HG02759 (cell line): ENCODE measurements around the gene L2HGDH.
A peak's percentile ranks its signal among the peaks of the same experiment; 100 is the strongest.
"Not testable (repeated sequence)": the region's sequence is repeated elsewhere in the genome, so short reads cannot be mapped to it uniquely, and the experiment has no call there.

Experiments
- ATAC-seq: cut with Tn5 transposase; IDR thresholded peaks from one replicate; pipeline ENCODE4 v1.9.1; 2021; ENCODE audit warnings: mild to moderate bottlenecking, moderate library complexity; ENCODE audit not compliant: unreplicated experiment

The L2HGDH gene

DNA sequence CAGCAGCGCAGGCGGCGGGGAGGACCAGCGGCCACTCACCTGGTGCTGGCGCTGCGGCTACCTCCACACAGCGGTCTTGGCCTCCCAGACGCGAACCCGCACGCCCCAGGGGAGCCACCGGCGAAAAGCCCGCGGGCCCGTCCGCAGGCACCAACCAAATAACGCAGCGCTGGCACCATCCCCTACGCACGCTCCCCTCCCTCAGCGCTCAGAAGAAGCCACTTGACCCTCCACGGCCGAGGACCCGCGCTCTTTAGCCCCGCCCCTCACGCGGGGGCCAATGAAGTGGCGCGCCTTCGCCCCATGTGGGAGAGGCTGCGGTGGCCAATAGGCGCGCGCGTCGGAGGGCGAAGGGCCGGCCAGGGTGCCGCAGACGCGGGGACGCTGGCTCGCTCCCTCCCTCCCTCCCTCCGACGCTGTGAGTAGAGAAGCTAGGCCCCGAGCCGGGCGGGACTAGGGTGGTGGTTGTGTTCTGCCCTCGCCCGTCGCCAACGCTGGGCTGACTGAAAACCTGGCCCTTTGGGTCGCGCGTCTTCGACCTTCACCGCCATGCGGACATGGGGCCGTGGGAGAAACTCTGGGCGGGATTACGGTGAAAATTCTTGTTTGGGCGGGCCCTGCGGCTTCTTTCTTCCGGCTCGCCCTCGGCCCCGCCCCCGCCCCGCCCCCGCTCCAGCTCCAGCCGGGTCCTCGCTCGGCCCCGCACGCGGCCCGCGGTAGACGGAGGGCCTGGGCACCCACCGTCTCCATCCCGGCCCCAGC, at the start of gene L2HGDH, which contains the start of gene DMAC2L:
TSS of gene L2HGDH (minus strand) at position 258 of the 762 bp plus-strand sequence. CDS start at position 179, 79 bp downstream.
TSS of gene DMAC2L (plus strand) at position 353 of the 762 bp plus-strand sequence. CDS start 9,164 bp downstream, outside the sequence.
- peak; percentile 94 for ATAC-seq

DNA sequence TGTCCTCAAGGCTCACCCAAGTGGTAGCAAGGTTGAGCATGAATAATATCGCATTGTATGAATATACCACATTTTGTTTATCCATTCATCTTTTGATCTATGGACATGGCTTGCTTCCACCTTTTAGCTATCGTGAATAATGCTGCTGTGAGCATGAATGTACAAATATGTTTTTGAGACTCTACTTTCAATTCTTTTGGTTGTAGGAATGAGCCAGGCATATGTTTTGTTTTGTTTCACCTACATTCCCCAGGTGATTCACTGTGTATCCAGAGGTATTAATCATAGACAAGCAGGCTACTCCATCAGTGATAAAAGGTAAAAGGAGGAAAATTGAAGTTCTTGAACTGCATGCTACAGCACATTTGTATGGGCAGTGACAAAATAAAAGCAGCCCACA, 48.8 kb upstream of the L2HGDH start:
- ATAC-seq, result no peak

DNA sequence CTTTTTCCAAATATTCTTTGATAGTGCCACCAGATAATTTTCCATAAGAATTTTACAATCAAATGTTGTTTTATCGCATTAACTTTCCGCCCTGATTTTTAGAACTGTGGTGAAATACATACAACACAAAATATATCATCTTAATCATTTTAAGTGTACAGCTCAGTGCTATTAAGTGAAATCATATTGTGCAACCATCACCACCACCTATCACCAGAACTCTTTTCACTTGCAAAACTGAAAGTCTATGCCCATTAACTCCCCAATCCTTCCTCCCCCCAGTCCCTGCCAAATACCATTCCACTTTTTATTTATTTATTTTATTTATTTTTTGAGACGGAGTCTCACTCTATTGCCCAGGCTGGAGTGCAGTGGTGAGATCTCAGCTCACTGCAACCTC, 48.1 kb upstream of the L2HGDH start:
- no peak for ATAC-seq

DNA sequence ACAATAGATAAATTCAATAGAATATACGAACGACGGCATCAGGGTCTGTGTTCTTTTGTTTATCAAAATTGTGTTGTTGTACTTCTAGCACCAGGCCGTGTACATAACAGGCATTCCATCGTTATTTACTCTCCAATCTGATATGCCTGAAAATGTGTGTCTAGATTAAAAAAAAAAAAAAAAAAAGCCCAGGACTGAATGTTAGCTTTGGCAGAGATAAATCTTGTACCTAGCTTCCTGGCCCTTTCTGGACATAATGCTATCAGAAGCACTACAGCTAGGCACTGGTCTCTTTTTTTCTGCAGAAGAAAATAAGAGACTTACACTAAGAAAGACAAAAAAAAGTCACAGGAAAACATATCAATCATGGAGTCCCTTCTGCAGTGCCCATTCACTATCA, 47.6 kb upstream of the L2HGDH start:
- ATAC-seq, result no peak

DNA sequence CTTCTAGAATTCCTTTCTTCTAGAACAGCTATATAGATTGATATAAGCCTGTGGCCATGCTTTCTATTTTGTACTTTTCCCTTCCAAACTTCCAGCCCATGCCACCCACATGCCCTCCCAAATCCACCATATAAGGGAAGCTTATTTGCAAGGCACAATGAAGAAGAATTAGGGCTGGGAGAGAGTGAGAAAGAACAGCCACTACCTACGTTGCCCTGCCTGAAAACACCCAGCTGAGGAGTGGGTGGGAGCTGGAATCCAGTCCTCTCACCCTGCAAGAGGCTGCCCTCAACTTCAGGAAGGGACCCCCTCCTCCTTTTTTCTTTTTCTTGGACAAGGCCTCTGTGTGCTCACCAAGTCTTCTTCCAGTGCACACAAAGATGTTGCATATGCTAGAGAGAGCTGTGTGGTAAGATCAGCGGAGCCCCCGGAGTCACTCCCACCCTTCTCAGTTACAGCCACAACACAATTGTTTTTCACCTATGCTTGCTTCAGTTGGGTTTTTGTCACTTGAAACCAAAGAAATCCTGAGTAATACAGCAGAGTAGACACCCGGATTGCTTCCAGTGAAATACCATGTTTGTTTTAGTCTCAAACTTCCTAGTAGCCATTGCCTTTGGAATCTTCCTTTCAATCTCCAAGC, 45.8 kb upstream of the L2HGDH start:
- ATAC-seq, result no peak

DNA sequence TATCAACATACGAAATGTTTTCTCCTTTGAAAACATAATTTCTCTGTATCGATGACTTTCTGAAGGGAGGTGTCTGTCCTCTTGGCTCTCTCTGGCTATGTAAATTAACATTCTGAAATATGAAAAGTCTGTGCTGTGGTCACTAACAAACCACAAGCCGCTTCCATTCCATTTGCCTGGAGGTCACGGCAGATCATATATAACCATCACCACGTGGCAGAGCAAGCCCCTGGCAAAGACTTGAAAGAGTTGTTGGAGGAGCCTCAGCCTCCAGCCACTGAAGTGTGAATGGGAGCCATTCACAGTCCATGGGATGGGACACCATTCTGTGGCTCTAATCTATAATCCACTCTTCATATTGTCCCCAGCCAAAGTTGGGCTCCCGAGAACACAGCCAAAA, 45.1 kb upstream of the L2HGDH start:
- ATAC-seq, result no peak

DNA sequence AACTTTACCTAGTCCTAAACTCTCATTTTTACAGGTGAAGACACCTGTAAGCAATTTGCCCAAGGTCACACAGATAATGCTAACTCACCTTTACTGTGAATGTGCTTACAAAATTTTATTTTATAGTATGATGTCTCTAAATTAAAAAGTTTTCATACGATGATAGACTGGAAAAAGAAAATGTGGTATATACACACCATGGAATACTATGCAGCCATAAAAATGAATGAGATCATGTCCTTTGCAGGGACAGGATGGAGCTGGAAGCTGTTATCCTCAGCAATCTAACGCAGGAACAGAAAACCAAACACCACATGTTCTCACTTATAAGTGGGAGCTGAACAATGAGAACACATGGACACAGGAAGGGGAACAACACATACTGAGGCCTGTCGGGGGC, 44.3 kb upstream of the L2HGDH start:
- ATAC-seq, result not testable (repeated sequence)

DNA sequence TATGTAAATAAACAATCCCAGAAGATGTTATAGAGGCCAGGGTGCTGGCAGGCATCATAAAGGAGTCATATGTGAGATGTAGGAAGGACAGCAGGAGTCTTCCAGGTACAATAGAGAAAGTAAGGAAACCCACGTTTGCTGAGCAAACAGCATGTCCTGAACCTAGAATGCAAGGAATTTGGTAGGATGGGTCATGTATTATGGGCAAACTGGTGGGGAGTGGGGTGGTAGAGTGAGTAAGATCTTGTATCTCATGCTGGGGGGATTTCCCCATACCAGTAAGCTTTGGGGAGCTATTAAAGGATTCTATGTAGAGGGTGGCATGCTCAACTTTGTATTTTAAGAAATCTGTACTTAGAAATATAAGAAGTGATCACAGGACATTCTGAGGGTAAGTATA, 43.7 kb upstream of the L2HGDH start:
- no peak for ATAC-seq

DNA sequence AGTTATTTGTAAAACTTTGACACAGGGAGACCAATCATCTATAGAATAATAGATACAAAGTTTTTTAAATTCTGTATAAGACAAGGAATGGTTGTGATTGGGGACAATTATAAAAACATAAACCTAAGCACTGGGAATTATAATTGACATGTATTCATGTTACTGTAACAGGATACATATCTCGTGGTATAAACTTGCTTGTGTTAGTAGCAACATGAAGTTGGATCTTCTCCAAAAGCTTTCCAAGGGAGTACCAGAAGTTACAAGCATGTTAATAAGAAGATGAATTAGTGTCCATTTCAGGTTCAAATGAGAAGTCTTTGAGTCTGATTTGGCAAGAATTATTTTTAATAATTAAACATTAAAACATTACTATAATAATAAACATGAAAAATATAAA, 42.5 kb upstream of the L2HGDH start:
- no peak for ATAC-seq

DNA sequence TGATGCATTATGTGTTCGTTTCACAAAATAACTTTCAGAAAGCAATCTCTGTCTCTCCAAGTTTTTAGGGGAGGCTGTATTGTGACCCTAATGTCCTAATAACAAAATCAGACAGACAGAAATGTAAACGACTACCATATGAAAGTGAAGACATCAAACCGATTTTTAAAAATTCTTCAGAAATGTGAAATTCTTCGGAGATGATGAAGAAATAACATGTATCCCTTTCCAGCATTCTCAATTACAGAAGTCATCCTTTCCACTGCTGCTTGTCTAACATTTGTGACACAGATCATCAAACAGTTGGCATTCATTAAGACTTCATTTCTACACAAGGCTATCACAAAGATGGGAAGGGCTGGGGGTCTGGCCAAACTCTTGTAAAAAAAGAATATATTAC, 41.1 kb upstream of the L2HGDH start:
- no peak for ATAC-seq

DNA sequence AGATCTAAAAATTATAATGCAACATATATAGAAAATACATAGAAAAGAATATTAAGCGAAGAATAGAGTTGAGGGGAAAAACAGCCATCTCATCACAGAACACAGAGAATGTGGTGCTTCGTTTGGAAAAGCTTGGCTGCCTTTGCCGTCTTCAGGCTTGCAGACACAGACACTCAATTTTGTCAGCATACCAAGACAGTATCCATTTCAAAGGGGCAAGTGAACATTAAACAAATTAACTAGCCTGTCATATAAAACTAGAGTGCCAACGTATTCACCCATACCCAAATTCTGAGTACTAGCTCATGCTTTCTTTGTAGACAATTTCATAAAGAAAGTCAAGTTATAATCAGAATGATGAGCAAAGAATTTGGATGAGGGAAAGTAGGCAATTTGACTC, 40.6 kb upstream of the L2HGDH start:
- no peak for ATAC-seq

DNA sequence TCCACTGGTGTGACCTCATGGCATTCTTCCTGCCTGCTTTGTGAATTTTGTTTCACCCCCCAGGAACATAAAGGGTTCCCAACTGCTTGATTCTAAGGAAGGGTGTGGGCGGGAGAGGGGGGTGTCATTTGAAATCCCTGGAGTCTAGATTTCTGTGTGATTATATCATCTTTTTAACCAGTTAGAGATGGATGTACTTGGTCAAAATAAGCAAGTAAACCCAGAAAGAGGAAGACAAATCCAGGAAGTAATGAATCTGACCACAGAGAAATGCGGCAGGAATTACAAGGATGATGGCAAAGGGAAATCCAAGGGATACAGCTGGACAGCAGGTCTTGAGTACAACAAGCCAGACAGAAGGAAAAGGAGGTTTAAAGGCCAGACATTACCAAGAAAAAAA, 38.9 kb upstream of the L2HGDH start:
- no peak for ATAC-seq

DNA sequence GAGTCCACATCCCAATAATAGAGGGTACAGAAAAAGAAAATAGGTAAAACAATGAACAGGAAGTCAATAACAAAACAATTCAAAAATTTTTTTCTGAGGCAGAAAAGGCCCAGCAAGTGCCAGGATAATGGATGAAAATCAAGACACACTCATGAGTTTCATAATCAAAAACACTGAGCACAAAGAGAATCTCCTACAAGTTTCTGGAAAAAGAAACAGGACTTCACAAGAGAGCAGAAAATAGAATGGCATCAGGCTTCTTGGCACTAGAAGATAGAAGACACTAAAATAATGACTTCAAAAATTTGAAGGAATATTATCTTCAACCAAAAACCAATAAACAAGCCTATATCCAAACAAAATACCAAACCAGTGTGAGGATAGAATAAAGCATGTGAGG, 36.9 kb upstream of the L2HGDH start:
- ATAC-seq, result no peak

DNA sequence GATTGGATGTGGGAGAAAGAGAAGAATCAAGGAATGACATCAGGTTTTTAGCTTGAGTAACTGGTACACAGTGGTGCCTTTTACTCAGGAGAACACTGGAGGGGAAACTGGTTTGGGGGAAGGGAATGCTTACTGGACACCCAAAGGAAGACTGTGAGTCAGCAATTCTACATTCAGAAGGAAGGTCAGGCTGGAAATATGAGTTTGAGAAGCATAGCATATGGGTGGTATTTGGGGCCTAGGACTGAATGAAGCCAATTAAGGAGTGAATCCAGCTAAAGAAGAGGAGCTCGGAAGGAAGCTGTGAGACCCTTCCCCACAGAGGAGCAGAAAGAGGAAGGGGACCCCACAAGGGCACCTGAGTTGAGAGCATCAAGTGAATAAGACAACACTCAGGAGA, 35.5 kb upstream of the L2HGDH start:
- no peak for ATAC-seq

DNA sequence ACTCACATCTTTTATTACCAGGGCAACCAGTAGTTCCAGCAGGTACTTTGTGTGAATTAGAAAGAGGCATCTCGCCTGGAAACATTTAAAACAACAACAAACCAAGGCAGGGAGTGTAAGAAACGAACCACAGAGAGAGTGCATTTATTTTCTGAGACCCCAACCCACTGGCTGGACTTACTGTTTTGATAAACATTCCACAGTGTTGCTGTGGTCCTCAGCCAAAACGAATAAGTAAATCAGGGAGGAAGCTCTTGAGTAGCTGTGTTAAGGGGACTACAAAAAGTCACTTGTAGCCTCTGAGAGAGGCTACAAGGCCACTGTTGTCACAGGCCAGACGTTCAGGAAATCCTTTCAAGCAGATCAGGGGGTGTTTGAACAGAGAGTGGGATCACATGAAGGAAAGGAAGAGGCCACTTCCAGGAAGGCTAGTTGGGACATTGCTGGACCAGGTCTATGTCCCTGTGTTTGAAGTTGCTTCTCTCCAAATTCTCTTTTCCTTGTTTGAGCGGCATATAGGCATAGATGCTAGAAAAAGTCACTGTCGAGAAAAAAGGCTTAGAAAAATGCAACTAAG, 33.9 kb upstream of the L2HGDH start:
- no peak for ATAC-seq

DNA sequence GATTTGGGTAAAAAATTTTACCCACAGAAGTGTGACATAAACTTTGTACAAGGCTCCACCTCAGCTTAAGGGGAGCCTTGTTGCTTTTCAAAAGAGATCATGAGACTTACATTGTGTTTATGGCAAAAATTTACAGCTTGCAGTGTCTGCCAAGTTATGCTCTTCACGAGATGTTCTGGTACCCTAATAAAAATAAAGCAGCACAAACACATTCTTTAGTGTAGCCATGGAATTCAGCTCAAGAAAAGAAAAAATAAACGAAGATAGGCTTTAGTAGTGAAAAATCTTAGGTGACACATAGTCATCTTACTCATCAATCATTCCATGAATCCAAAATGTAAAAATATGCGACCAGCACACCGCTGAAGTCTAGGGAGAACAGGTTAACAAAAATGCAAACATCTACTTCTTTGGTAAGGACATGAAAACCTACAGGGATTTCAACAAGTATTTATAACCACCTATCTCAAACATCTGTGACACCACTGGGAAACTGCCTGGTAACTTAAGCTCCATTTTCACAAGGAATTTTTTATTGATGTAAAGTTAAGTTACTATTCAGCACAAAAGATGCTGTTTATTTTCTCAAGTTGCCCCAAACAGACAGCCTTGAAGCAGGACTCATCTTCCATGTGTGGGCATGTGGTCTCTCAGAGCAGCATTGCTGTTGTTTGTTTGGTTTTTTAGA, 33.0 kb upstream of the L2HGDH start:
- ATAC-seq, result no peak

DNA sequence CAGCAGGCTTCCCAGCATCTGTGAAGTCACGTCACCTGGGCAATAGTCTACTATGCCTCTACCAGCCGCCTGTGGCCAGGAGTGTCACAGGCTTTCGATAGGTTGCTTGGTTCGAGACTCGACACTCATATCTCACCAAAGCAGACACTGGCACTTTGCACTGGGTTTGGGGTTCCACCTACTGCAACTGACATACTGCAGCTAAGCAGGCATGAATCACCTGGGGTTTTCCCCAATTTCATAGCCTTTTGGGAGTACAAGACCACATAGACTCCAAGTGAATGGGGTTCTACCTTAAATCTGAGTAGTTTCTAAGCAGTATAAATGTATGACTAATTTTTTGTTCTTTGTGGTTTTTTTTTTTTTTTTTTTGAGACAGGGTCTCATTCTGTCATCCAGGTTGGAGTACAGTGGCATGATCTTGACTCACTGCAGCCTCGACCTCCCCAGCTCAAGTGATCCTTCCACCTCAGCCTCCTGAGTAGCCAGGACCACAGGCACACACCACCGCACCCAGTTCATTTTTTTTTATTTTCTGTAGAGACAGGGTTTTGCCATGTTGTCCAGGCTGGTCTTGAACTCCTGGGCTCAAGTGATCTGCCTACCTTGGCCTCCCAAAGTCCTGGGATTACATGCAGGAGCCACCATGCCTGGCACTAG, 32.2 kb upstream of the L2HGDH start:
- ATAC-seq, result peak; percentile 83

DNA sequence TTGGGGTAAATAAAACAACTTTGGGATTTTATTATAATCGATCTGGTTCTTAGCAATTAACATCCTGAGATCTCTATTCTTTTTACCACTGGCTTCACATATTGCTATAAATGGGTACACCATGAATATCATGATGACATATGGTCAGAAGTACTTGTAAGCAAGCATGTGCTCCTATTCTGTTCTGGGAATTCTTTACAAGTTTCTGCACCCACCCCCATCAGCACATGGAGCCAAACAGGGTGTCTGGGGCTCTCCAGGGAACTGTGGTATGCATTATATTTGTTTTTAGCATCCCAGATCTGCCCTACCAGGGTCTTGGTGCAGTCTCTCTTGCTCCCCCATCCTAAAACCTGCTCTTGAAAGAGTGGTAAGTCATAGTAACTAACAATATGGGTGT, 31.4 kb upstream of the L2HGDH start:
- ATAC-seq, result no peak

DNA sequence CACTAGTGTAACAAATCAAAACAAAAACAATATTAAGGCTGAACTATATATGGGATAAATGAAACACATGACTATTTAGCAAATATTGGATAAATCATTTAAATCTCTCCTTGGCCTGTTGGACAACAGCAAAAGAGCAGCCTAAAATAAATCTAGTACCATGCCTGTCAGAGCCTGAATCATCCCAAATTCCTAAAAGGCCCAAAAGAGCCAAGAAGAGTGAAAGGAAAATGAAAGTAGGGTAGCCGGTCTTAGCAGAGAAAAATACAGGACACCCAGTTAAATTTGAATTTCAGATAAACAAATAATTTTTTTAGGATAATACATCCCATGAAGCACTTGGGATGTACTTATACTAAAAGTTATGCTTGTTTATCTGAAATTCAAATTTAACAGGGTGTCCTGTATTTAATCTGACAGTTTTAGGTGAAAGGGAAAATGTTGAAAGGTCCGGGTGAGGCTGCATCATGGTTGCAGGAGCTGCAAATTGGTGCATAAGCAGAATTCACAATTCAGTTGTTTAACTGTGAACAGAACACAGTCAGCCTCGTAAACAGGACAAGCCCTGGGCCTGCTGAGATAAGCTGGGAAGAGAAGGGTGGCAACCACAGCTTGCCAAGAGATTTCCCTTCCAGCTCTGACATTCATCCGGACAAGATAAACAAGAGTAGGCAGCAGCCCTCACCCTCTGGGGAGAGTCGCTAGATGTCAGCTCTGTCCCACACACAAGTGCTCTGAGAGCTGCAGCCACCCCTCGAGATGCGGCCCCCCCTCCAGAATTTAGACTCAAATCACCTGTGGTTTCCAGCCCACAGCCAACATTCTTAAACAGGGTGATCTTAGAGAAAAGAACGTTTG, 30.4 kb upstream of the L2HGDH start:
- peak; percentile 60 for ATAC-seq

DNA sequence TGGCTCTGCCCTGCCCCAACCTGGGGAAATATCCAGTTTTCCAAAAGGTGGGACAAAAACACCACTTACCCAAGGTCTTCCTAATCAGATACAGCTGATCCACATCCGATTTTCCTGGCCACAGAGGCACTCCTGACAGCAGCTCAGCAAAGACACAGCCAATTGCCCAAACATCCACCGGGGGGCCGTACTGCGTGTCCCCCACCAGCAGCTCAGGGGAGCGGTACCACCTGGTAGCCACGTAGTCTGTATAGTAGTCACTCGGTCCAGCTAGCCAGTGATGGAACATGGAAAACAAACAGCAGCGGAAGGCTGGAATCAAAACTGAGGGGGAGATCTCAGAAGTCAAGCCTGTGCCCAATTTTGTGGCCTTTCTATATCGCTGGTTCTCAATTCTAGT, 28.9 kb upstream of the L2HGDH start:
- no peak for ATAC-seq
